ENCODE measurements around the gene IQGAP1.

IQGAP1 gene

DNA sequence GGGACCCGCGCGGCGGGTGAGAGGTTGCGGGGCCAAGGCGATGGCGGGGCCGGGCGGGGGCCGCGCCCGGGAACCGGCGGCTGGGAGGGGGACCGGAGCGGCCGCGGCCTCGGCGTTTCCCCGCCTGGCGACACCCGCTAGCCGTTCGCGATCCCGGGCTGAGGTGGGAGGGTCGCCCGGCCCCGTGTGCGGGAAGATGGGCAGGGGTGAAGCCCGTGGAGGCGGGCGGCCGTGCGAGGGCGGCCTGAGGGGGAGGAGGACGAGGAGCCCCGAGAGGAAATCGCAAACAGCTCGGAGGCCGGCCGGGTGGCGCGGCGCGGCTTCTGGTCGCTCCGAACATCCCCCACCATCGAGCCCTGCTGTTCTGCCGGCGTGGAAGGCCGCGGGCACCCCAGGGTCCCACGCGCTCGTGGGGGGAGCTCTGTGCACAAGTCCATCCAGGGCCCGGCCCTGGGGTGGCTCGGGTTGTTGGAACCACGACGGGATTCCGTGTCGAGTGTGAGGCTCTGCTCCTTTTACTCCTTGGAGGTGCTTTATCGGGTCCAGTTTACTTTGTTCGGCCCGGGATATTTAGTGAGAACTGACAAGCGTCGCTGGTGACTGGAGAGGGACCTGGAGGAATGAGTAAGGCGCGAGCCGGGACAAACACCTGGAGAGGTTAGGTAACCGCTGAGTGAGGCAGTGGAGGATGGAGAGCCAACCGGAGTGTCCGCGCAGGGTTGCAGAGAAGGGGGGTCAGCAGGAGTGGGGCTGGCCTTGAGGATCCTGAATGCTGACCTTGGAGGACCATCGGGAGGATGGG lies 142.4 kb downstream of the IQGAP1 start:
- peak; percentile 10 for DNase-seq (ENCODE audit: low spot score)

DNA sequence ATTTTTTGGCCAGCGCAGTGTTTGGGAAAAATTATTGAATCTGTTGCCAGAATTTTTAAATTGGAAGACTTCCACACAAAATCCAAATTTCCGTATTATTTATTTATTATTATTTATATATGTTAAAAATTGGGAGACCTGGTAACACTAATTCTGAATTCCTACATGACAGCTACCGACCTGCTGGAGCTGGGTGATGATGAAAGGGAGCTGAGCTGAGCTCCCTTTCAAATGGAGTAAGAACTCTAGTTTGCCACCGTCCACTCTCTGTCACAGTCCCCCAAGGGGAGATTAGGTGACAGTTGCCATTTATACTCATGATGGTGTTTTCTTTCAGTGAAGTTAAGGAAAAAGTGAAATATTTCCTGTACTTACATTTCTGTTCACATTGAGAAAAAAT lies 143.1 kb downstream of the IQGAP1 start:
- DNase-seq (ENCODE audit: low spot score) = no peak

DNA sequence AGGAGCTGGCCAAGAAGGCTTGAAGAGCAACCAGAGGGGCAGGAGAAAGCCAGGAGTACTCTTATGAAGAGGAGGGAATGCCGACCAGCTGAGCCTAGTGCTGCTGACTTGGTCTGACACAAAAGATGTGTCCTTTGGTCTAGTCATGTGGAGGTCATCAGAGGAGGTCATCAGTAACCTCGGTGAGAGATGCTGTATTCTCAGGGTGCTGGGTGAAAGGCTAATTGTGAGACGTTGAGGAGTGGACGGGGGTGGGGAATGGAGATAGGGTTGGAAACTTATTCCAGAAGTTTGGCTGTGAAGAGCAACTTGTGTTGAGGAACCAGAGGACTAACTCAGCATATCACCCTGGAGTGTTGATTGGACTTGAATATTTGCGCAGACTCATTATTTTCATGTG lies 147.2 kb downstream of the IQGAP1 start:
- no peak for DNase-seq (ENCODE audit: low spot score)

DNA sequence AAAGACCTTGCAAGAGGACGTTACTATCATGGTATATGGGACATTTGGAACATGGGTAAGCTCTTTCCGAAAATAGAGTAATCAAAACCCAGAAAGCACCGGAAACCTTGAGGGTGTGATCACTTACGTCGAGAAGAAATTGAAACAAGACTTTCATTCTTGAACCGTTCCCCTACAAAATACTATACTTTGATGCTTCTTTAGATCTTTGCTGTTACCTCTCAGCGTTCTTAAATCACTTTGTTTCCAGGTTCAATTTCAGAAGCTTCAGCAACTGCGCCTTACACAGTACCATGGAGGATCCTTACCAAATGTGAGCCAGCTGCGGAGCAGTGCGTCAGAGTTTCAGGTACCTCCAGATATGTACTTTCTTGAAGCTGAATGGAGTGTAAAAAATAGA lies 151.7 kb downstream of the IQGAP1 start:
- no peak for DNase-seq (ENCODE audit: low spot score)

DNA sequence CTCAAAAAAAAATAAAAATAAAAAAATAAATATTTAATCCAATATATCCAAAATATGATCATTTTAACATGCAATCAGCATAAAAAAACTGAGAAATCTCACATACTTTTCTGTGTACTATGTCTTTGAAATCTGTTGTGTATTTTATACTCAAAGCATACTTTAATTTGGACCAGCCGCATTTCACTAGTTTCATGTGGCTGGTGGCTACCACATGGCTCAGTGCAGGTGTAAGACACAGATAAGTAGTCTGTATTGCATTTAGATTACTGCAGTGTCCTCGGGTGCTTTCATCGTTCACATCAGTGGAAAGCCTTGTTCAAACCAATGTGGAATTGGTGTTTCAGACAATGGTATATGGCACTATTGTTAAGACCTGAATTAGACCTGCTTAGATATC lies 152.7 kb downstream of the IQGAP1 start:
- DNase-seq (ENCODE audit: low spot score) = no peak

DNA sequence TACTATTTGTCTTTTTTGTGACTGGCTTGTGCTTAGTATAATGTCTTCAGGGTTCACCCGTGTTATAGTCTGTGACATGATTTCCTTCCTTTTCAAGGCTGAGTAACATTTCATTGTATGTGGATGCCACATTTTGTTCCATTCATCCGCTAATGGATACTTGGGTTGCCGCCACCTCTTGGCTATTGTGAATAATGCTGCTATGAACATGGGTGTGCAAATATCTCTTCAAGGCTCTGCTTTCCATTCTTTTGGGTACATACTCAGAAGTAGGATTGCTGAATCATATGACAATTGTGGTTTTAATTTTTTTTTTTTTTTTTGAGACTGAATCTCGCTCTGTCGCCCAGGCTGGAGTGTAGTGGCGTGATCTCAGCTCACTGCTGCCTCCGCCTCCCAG lies 157.1 kb downstream of the IQGAP1 start:
- DNase-seq (ENCODE audit: low spot score) = no peak

DNA sequence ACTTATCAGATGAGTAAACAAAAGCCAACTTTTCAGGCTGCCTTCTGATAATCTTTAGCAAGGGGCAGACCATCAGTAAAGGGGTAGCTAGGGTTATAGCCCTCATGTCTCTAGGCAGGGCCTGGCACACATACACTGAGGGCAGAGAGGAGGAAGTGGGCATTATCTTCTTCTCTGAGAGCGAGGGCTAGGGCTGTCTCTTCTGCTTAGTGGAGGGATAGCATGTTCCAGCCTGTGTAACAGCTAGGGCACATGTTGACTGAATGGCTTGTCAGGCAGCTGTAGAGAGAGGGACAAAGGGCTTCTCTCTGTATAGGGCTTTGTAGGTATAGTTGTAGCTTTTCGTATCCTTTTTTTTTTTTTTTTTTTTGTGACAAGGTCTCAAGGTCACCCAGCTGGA lies 159.5 kb downstream of the IQGAP1 start:
- DNase-seq (ENCODE audit: low spot score) = no peak

DNA sequence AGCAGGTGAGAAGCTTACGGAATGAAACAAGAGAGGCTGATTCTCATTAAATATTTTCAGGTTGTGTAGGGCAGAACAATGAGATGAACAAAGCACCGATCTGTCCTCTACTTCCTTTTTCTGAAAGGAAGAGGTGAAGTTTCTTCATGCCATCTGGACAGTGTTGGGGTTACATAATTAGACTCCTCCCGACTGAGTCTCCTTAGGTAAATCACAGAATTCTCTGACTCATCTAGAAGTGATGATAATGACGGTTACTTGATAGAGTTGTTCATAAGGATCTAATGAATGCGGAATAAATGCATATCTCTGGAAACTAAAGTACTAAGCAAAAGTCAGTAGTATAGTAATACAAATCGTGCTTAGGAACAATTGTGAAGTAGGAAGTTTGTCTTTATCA lies 162.9 kb downstream of the IQGAP1 start:
- peak; percentile 24 for DNase-seq (ENCODE audit: low spot score)

Data from germinal center (tissue), 1 donor.